ENCODE data around the gene GPATCH8. TPM values are rescaled to one million over a fixed set of nuclear protein-coding genes. Genes with fewer than 3 reads are reported as not detected.
"Not testable (repeated sequence)": the region's sequence is repeated elsewhere in the genome, so short reads cannot be mapped to it uniquely, and the experiment has no call there.

The GPATCH8 gene
- polyA plus RNA-seq, 6 donors from 2014 or later = 9.9 to 79.3 (median 38.6) TPM

GRCh38 chr17:44506939-44507604 is 3.9 kb upstream of the GPATCH8 start:
- peak overlapping the region in 1 of 8 donors; percentile 52 for H3K4me3 Mint-ChIP-seq
- not testable (repeated sequence) for ATAC-seq (ENCODE audit: low read depth in 2 of 2)
- peaks cover 9 to 23% (median 11%) of the 10 kb centered on the region in 3 donors for H3K4me1 Mint-ChIP-seq

GRCh38 chr17:44502598-44503146 is 534 bp downstream of the GPATCH8 start:
- DNase-seq (no peak), ATAC-seq (ENCODE audit: low read depth in 2 of 2) (peak; percentile 29 to 35)
- Mint-ChIP-seq H3K9me3 (no peaks in the 10 kb centered on the region), H3K36me3 (no peaks in the 10 kb centered on the region), H3K4me1 (peaks cover 34 to 55% (median 47%) of the 10 kb centered on the region in 3 donors), H3K27me3 (peaks cover 0 to 28% (median 24%) of the 10 kb centered on the region in 3 donors), H3K4me3 (peak overlapping the region; percentile 92 to 99 (median 98)), H3K27ac (peak overlapping the region; percentile 93 to 99 (median 97))

More at GRCh38 chr17:44506939-44507604, 3.9 kb upstream of the GPATCH8 start:
- H3K36me3 Mint-ChIP-seq, H3K27ac Mint-ChIP-seq, H3K9me3 Mint-ChIP-seq, DNase-seq: not testable (repeated sequence)
- H3K27me3 Mint-ChIP-seq = peaks cover 12 to 40% (median 40%) of the 10 kb centered on the region in 3 donors

DNA sequence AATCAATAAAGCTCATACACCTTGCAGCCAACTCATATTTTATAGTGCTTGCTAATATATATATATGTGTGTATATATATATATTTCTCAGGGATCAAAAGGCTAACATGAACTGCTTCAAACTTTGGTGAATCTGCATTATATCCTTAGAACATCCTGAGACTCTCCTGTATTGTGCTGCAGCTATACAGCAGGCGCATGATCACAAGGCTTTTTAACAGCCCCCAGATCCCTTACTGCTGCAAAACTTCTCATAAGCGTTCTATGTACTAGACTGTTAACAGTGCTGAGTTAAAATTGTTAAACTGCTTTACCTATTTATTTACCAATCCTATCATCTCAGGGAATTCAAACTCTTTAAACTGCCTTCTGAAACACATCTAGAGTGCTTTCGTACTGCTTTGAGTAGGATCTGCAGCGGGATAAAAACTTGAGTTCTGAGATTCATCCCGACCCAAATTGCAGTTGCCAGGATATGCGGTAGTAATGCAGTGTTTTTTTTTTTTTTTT is 1.3 kb downstream of the GPATCH8 start:
- Mint-ChIP-seq H3K4me3 (peak overlapping the region; percentile 92 to 99 (median 98)), H3K36me3 (no peaks in the 10 kb centered on the region), H3K27ac (peak overlapping the region in 1 of 6 donors; percentile 97), H3K27me3 (peaks cover 0 to 20% (median 17%) of the 10 kb centered on the region in 3 donors), H3K9me3 (no peaks in the 10 kb centered on the region), H3K4me1 (peaks cover 34 to 61% (median 47%) of the 10 kb centered on the region in 3 donors)
- no peak for ATAC-seq (ENCODE audit: low read depth in 2 of 2)
- no peak for DNase-seq

- no peaks in the 10 kb centered on the region for H3K9me3 Mint-ChIP-seq
- H3K27ac Mint-ChIP-seq = peak overlapping the region in 2 of 6 donors; percentile 17 to 41
- no peaks in the 10 kb centered on the region for H3K36me3 Mint-ChIP-seq
- peak overlapping the region in 1 of 8 donors; percentile 3 for H3K4me3 Mint-ChIP-seq
- peaks cover 44 to 81% (median 64%) of the 10 kb centered on the region in 3 donors for H3K4me1 Mint-ChIP-seq
- DNase-seq (no peak), ATAC-seq (ENCODE audit: low read depth in 2 of 2) (no peak)
- H3K27me3 Mint-ChIP-seq = no peaks in the 10 kb centered on the region
These were observed 3.5 kb downstream of the GPATCH8 start for GRCh38 chr17:44499722-44500121.

- H3K27me3 Mint-ChIP-seq = no peaks in the 10 kb centered on the region
- H3K36me3 Mint-ChIP-seq = no peaks in the 10 kb centered on the region
- H3K9me3 Mint-ChIP-seq = no peaks in the 10 kb centered on the region
- H3K4me1 Mint-ChIP-seq = peaks cover 43 to 84% (median 65%) of the 10 kb centered on the region in 3 donors
- ATAC-seq (ENCODE audit: low read depth in 2 of 2) = no peak
- DNase-seq = no peak
- H3K27ac Mint-ChIP-seq = no peak overlapping the region
- H3K4me3 Mint-ChIP-seq = no peak overlapping the region
These were observed 6.4 kb downstream of the GPATCH8 start for GRCh38 chr17:44496815-44497214.

GRCh38 chr17:44493339-44493738 is 9.9 kb downstream of the GPATCH8 start:
- DNase-seq (no peak), ATAC-seq (ENCODE audit: low read depth in 2 of 2) (no peak)
- Mint-ChIP-seq H3K27ac (no peak overlapping the region), H3K4me1 (peaks cover 33 to 75% (median 55%) of the 10 kb centered on the region in 3 donors), H3K36me3 (no peaks in the 10 kb centered on the region), H3K27me3 (no peaks in the 10 kb centered on the region), H3K9me3 (no peaks in the 10 kb centered on the region), H3K4me3 (no peak overlapping the region)

GRCh38 chr17:44492706-44493272 is 10.4 kb downstream of the GPATCH8 start:
- H3K9me3 Mint-ChIP-seq = no peaks in the 10 kb centered on the region
- ATAC-seq (ENCODE audit: low read depth in 2 of 2) (no peak), DNase-seq (no peak)
- H3K36me3 Mint-ChIP-seq = no peaks in the 10 kb centered on the region
- no peak overlapping the region for H3K4me3 Mint-ChIP-seq
- H3K27ac Mint-ChIP-seq = no peak overlapping the region
- H3K27me3 Mint-ChIP-seq = no peaks in the 10 kb centered on the region
- H3K4me1 Mint-ChIP-seq = peaks cover 29 to 70% (median 51%) of the 10 kb centered on the region in 3 donors

DNA sequence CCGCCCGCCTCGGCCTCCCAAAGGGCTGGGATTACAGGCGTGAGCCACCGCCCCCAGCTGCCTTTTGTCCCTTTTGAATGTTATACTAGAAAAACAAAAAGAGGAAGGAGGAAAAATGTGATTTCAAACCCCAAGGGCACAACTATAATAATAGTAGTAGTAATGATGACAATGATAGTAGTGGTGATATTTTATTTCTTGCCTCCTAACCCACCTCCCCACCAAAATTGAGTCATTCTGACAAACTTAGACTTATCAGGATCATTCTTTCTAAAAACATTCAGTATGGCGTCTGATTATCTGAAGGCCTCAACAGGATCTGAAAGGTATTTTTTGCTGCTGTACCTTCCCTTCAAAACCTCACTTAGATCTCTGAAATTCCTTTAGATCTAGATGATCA is 13.6 kb downstream of the GPATCH8 start:
- Mint-ChIP-seq H3K27ac (peak overlapping the region in 1 of 6 donors; percentile 30), H3K9me3 (no peaks in the 10 kb centered on the region), H3K36me3 (no peaks in the 10 kb centered on the region), H3K4me1 (peaks cover 31 to 55% (median 47%) of the 10 kb centered on the region in 3 donors), H3K27me3 (no peaks in the 10 kb centered on the region), H3K4me3 (peak overlapping the region in 1 of 8 donors; percentile 55)
- ATAC-seq (ENCODE audit: low read depth in 2 of 2) = no peak
- DNase-seq = no peak

GRCh38 chr17:44487170-44487569 is 16.0 kb downstream of the GPATCH8 start:
- peaks cover 23 to 42% (median 34%) of the 10 kb centered on the region in 3 donors for H3K4me1 Mint-ChIP-seq
- H3K9me3 Mint-ChIP-seq = no peaks in the 10 kb centered on the region
- H3K4me3 Mint-ChIP-seq = no peak overlapping the region
- ATAC-seq (ENCODE audit: low read depth in 2 of 2) (no peak), DNase-seq (no peak)
- no peaks in the 10 kb centered on the region for H3K36me3 Mint-ChIP-seq
- no peak overlapping the region for H3K27ac Mint-ChIP-seq
- no peaks in the 10 kb centered on the region for H3K27me3 Mint-ChIP-seq

- no peak overlapping the region for H3K27ac Mint-ChIP-seq
These were observed 29.8 kb downstream of the GPATCH8 start for GRCh38 chr17:44473367-44473766.

DNA sequence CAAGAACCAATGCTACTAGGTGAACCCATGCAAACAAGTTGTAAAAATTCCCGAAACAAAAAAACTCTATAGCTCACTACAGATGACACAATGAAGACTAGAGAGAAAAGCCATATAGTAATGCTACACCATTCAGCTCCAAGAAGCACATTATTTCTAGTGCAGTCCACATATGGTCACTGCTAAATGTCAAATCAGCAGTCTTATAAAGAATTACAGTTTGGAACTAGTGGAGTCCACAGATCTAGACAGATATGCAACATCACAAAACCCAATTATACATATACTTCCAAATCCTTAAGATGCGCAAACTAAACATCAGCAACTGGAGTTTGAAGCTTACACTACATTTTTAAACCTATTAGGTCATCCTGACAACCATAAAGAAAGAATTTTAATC is 33.5 kb downstream of the GPATCH8 start:
- Mint-ChIP-seq H3K9me3 (no peaks in the 10 kb centered on the region), H3K4me1 (peaks cover 12 to 37% (median 12%) of the 10 kb centered on the region in 3 donors), H3K27me3 (no peaks in the 10 kb centered on the region), H3K4me3 (no peak overlapping the region), H3K36me3 (peaks cover 5 to 7% of the 10 kb centered on the region in 2 donors), H3K27ac (peak overlapping the region in 1 of 6 donors; percentile 5)
- ATAC-seq (ENCODE audit: low read depth in 2 of 2) = no peak
- no peak for DNase-seq

More at GRCh38 chr17:44473367-44473766, 29.8 kb downstream of the GPATCH8 start:
- Mint-ChIP-seq H3K27me3 (no peaks in the 10 kb centered on the region), H3K9me3 (no peaks in the 10 kb centered on the region), H3K36me3 (peaks cover 0 to 7% of the 10 kb centered on the region in 2 donors), H3K4me1 (peaks cover 8 to 12% (median 10%) of the 10 kb centered on the region in 3 donors), H3K4me3 (no peak overlapping the region)
- DNase-seq (no peak), ATAC-seq (ENCODE audit: low read depth in 2 of 2) (no peak)

DNA sequence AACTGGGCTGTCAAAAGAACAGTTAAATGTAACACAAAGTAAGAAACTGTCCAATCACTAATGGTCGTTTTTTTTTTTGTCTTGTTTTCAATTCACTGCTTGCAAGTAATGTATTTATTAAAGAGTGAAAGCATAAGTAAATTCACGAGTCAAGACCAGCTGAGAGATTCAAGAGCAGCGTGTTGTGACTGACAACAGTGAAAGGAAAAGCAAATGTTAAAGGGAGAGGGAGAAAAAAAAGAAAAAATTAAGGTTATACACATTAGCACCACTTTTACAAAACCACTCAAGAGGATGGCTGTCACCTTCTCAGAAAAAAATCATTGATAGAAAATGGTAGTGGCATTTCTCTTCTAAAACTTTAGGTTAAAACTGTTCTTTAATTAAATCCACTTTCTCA is 36.1 kb downstream of the GPATCH8 start:
- Mint-ChIP-seq H3K4me1 (peaks cover 12 to 49% (median 21%) of the 10 kb centered on the region in 3 donors), H3K27me3 (no peaks in the 10 kb centered on the region), H3K36me3 (peaks cover 0 to 8% of the 10 kb centered on the region in 2 donors), H3K9me3 (no peaks in the 10 kb centered on the region), H3K4me3 (no peak overlapping the region), H3K27ac (peak overlapping the region in 3 of 6 donors; percentile 30 to 68 (median 66))
- DNase-seq = no peak
- no peak for ATAC-seq (ENCODE audit: low read depth in 2 of 2)

DNA sequence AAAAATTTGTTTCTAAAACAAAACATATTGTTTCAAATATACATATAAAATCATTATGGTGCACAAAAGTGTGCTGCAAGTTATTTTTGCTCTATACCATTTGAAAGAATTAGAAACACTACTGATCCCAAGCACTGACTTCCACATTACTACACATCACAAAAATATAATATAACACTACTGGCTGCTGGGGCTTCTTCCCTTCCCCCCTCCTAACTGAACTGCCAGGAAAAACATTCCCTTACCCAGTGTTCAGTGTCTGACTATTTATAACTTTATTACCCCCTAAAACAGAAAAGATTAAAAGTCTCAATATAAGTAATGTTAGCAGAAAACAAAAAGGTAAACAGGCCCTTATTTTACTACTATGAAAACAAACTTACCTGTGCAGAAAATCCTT is 36.9 kb downstream of the GPATCH8 start:
- ATAC-seq (ENCODE audit: low read depth in 2 of 2) (no peak), DNase-seq (no peak)
- Mint-ChIP-seq H3K27ac (peak overlapping the region in 3 of 6 donors; percentile 44 to 87 (median 67)), H3K27me3 (no peaks in the 10 kb centered on the region), H3K4me3 (no peak overlapping the region), H3K4me1 (peaks cover 12 to 52% (median 24%) of the 10 kb centered on the region in 3 donors), H3K9me3 (no peaks in the 10 kb centered on the region), H3K36me3 (peaks cover 0 to 12% of the 10 kb centered on the region in 2 donors)
